Measurements from ENCODE around the gene TLX2.

The TLX2 gene

GRCh38 chr2:74493546-74493945 is 20.7 kb upstream of the TLX2 start:
- no peak for DNase-seq
- intact Hi-C loops (cut with DNase I) = no loop called here

- intact Hi-C loops (cut with DNase I) = no loop called here
- no peak for DNase-seq
Measured at GRCh38 chr2:74495440-74495839, 18.8 kb upstream of the TLX2 start.

- DNase-seq = no peak
- intact Hi-C loops (cut with DNase I) = no loop called here
Measured at GRCh38 chr2:74496997-74497776, 17.1 kb upstream of the TLX2 start.

GRCh38 chr2:74497777-74498499 is 16.3 kb upstream of the TLX2 start:
- intact Hi-C loops (cut with DNase I) = no loop called here
- DNase-seq = no peak

- DNase-seq = no peak
- intact Hi-C loops (cut with DNase I) = no loop called here
Measured at GRCh38 chr2:74498500-74499266, 15.6 kb upstream of the TLX2 start.

- DNase-seq = no peak
- intact Hi-C loops (cut with DNase I) = no loop called here
Measured at GRCh38 chr2:74499267-74499939, 14.8 kb upstream of the TLX2 start, which contains the start of gene LBX2. Gene LBX2, minus strand, starts transcription at chr2:74499603. Its CDS starts 66 bp downstream, at chr2:74499537.

GRCh38 chr2:74499940-74500577 is 14.2 kb upstream of the TLX2 start:
- intact Hi-C loops (cut with DNase I) = no loop called here
- DNase-seq = no peak

- intact Hi-C loops (cut with DNase I) = no loop called here
- DNase-seq = no peak
Measured at GRCh38 chr2:74500578-74500946, 13.7 kb upstream of the TLX2 start.

- intact Hi-C loops (cut with DNase I) = no loop called here
- DNase-seq = no peak
Measured at GRCh38 chr2:74501335-74502071, 12.7 kb upstream of the TLX2 start.

- DNase-seq = no peak
- intact Hi-C loops (cut with DNase I) = no loop called here
Measured at GRCh38 chr2:74502147-74502719, 12.0 kb upstream of the TLX2 start.

- peak in 4 of 42 donors; percentile 14 to 53 (median 36) for DNase-seq
- intact Hi-C loops (cut with DNase I) = no loop called here
Measured at GRCh38 chr2:74502720-74503505, 11.3 kb upstream of the TLX2 start.

GRCh38 chr2:74503506-74504475 is 10.5 kb upstream of the TLX2 start:
- intact Hi-C loops (cut with DNase I) = no loop called here
- DNase-seq = no peak

- DNase-seq = no peak
- intact Hi-C loops (cut with DNase I) = no loop called here
Measured at GRCh38 chr2:74504591-74504990, 9.7 kb upstream of the TLX2 start.

GRCh38 chr2:74505448-74506246 is 8.6 kb upstream of the TLX2 start:
- intact Hi-C loops (cut with DNase I) = loop anchor here (2.0 kb wide), 1 partner anchor 23 kb away; the partner anchor contains the start of genes AUP1 and HTRA2
- no peak for DNase-seq

Data from head of caudate nucleus (tissue), 42 donors.